ENCODE results near the gene SGK2. TPM values are rescaled to one million over a fixed set of nuclear protein-coding genes. Genes with fewer than 3 reads are reported as not detected.

Gene SGK2
- total RNA-seq, 4 donors from 2014 or later = 1.8 to 13.6 (median 5.3) TPM

DNA sequence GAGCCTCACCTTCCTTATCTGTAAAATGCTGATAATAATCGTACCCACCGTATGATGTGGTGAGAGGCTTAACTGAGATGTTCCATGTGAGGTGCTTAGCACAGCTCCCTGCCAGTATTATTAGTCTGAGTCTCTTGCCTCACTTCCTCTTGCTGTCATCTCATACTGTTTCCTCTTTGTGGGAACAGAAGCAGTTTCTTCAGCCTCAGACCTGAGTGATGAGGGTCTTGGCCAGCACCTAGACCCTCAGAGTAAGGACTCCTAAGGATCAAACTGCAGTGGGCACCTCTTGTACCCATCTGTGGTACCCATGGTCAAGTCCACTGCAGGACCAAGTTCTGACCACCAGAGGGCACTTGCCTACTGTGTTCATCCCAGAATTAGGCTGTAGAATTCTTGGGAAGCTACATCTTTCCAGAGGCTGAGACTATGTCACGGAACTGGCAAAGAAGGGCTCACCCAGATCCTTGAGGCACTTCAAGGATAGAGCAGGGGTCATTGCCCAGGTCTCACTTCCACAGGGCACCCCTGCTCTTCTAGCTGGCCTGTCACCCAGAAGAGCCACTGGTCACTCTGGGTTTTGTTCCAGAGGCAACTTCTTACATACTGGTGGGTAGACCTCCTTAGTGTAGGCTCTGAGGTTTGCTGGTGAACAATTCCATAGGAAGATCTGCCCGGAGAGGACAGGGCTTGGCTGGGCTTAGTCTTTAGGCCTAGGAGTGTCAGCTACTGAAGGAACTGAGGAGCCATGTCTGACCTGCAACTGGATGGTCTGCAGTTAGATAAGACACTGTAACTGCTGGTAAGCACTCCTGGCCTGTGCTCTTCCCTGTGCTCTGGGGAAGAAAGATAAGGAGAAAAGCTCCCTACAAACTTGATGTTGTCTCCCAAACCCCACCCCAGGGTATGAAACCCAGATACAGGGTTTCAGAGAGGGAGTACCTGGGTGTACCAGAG lies 20.6 kb upstream of the SGK2 start:
- no peak overlapping the region for H3K4me3 ChIP-seq (ENCODE audit: low read depth, poor library complexity, severe bottlenecking)
- peak; percentile 41 to 89 for DNase-seq (ENCODE audit: low spot score in 2 of 2)
- TF ChIP-seq POLR2A (IDR thresholded peaks at IDR 0.05) = no peak
- TF ChIP-seq, protein P1, sequence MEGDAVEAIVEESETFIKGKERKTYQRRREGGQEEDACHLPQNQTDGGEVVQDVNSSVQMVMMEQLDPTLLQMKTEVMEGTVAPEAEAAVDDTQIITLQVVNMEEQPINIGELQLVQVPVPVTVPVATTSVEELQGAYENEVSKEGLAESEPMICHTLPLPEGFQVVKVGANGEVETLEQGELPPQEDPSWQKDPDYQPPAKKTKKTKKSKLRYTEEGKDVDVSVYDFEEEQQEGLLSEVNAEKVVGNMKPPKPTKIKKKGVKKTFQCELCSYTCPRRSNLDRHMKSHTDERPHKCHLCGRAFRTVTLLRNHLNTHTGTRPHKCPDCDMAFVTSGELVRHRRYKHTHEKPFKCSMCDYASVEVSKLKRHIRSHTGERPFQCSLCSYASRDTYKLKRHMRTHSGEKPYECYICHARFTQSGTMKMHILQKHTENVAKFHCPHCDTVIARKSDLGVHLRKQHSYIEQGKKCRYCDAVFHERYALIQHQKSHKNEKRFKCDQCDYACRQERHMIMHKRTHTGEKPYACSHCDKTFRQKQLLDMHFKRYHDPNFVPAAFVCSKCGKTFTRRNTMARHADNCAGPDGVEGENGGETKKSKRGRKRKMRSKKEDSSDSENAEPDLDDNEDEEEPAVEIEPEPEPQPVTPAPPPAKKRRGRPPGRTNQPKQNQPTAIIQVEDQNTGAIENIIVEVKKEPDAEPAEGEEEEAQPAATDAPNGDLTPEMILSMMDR (IDR thresholded peaks at IDR 0.05) = no peak
- intact Hi-C loops (cut with DNase I; ENCODE audit: low total_unique reads) = loop anchor here (1.0 to 10.0 kb wide), 2 partner anchors 25 to 547 kb away; no protein-coding TSS in a partner anchor
- 35 to 66% methylated on average over 4 of the region's 4 CpGs for WGBS, 2 donors

DNA sequence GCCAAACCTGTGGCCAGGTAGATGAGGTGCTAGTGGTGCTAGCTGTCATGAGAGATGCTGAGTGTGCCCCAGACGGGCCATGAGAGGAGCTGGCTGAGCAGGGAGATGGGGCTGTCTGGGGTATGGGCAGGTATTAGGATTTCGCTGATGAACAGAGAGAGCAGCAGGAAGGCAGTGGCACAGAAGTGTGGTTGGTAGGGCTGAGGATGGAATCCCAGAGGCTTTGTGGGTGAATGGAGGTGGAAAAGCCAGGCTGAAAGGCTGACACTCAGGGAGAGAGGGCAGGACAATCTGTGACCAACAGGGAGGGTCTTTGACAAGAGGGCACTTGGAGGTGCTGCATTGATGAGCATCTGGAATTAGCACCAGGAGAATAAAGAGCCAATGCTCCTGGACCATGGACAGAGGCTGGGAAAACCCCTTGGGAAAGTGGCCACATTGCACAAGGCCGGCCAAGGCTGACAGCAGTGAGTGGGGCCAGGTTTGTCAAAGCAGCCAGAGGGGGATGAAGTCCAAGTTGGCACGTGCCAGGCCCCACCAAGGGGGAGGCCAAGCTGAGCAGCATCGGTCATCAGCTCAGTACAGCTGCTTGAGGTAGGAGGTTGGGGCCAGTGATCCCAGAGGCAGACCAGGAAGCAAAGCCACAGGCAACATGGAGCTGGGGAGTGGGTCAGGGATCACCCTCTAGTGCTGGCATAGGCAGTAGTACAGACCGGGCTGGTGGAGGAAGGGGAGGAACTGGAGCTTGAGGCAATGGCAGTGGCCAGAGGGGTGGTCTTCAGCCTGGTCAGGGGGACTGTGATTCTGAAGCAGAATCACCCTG lies 19.7 kb upstream of the SGK2 start:
- WGBS, 2 donors = 72 to 75% methylated on average over 6 of the region's 6 CpGs
- no peak overlapping the region for H3K4me3 ChIP-seq (ENCODE audit: low read depth, poor library complexity, severe bottlenecking)
- no peak for TF ChIP-seq POLR2A (IDR thresholded peaks at IDR 0.05)
- TF ChIP-seq, protein P1 (IDR thresholded peaks at IDR 0.05) = no peak
- intact Hi-C loops (cut with DNase I; ENCODE audit: low total_unique reads) = loop anchor here (10.0 kb wide), 1 partner anchor 546 kb away; no protein-coding TSS in a partner anchor
- peak in 1 of 2 donors; percentile 79 for DNase-seq (ENCODE audit: low spot score in 2 of 2)

DNA sequence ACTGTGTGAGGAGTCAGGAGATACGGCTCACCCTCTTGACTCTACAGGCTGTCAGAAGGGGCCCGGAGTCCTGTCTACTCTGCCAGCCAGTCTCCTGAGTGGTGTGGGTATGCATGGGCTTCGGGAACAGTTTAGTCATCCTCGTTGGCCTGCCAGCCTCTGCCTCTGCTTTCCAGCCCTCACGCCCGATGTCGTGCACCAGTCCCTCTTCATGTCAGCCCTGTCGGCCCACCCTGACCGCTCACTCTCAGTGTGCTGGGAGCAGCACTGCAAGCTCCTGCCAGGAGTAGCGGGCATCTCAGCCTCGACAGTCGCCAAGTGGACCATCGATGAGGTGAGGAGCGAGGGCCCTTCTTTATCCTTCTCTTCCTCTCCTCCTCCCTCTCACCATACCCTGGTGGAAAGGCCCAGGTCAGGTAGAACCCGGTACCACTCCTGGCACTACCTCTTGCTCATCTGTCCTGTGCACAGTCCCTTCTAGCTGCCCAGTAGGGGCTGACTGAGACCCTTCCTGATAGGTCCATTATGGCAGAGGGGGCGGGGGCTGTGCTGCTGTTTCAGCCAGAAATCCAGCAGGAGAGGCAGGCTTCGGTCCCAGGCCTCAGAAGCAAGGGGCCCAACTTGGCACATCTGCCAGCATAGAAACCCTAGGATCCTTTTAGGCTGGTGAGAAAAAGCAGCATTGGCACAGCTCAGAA lies 18.7 kb upstream of the SGK2 start:
- no peak overlapping the region for H3K4me3 ChIP-seq (ENCODE audit: low read depth, poor library complexity, severe bottlenecking)
- DNase-seq (ENCODE audit: low spot score in 2 of 2) = peak in 1 of 2 donors; percentile 72
- intact Hi-C loops (cut with DNase I; ENCODE audit: low total_unique reads) = loop anchor here (10.0 kb wide), 1 partner anchor 545 kb away; no protein-coding TSS in a partner anchor
- WGBS, 2 donors = 89 to 92% methylated on average over 17 of the region's 17 CpGs
- no peak for TF ChIP-seq POLR2A (IDR thresholded peaks at IDR 0.05)
- TF ChIP-seq, protein P1 (IDR thresholded peaks at IDR 0.05) = no peak

DNA sequence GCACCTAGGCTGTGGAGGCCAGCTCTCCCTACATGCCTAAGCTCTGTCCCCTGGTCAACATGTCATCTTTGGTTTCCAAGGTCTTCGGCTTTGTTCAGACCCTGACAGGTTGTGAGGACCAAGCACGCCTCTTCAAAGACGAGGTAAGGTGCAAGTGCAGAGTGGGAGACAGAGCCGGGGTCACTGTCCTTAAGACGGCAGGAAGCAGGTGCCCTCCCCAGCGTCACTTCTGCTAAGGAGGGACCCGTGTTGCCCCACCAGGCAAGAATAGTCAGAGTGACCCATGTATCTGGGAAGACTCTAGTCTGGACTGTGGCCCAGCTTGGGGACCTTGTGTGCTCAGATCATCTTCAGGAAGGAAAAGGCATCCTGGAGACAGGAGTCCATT lies 18.2 kb upstream of the SGK2 start:
- WGBS, 2 donors = 89 to 97% methylated on average over 7 of the region's 7 CpGs
- DNase-seq (ENCODE audit: low spot score in 2 of 2) = peak in 1 of 2 donors; percentile 71
- intact Hi-C loops (cut with DNase I; ENCODE audit: low total_unique reads) = no loop called here
- no peak for TF ChIP-seq POLR2A (IDR thresholded peaks at IDR 0.05)
- TF ChIP-seq, protein P1 (IDR thresholded peaks at IDR 0.05) = no peak
- no peak overlapping the region for H3K4me3 ChIP-seq (ENCODE audit: low read depth, poor library complexity, severe bottlenecking)

DNA sequence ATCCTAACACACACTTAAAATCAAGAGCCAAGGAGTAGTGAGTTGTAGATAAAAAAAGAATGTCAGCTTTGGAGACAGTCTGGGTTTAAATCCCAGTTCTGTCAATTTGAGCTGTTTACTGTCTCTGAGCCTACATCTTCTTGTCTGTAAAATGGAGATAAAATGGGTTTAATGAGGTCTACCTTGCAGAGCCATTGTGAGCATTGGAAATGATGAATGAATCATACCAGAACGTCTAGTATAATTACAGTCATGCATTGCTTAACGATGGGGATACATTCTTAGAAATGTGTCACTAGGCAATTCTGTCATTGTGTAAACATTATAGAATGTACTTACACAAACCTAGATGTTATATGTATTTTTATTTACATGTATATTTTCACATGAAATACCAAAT lies 17.6 kb upstream of the SGK2 start:
- intact Hi-C loops (cut with DNase I; ENCODE audit: low total_unique reads) = no loop called here
- 47 to 65% methylated on average over 2 of the region's 2 CpGs for WGBS, 2 donors

More for the DNA sequence above, 17.6 kb upstream of the SGK2 start:
- DNase-seq (ENCODE audit: low spot score in 2 of 2) = no peak
- H3K4me3 ChIP-seq (ENCODE audit: low read depth, poor library complexity, severe bottlenecking) = no peak overlapping the region
- TF ChIP-seq, protein P1 (IDR thresholded peaks at IDR 0.05) = no peak
- TF ChIP-seq POLR2A (IDR thresholded peaks at IDR 0.05) = no peak
